Panc1 (cell line): Measurements from ENCODE around the gene SUMF1. TPM values are rescaled to one million over a fixed set of nuclear protein-coding genes. Genes with fewer than 3 reads are reported as not detected.

ENCODE experiments used
- ATAC-seq: fragments of 200-7000 bp; cut with Tn5 transposase; 2 replicates; pipeline ENCODE4 v1.9.1; 2020; ENCODE audit warnings: mild to moderate bottlenecking, moderate library complexity
- BruUV-seq: library from RNA; stranded (reverse); fragments of 400-500 nt; replicated peaks from 2 replicates; lab custom pipeline; 2021; lab: Mats Ljungman, UMichigan
- CTCF ChIA-PET: fragments of 300-600 bp; sonication (Branson Sonifier 250); formaldehyde crosslinking; loops from one replicate; lab custom pipeline; 2022; ENCODE audit warnings: antibody characterized with exemption; lab: Charles Lee
- POLR2A ChIA-PET: fragments of 300-600 bp; sonication (Branson Sonifier 250); formaldehyde crosslinking; loops from one replicate; lab custom pipeline; 2022; ENCODE audit warnings: antibody characterized with exemption; lab: Charles Lee
- DNase-seq: peaks from one replicate; pipeline ENCODE4 v3.0.0-alpha.2; 2010; ENCODE audit warnings: low read depth, low spot score
- H3K27ac ChIP-seq: 2 replicates; pipeline ENCODE4 v1.5.1; 2011; ENCODE audit warnings: mild to moderate bottlenecking, low read length, inconsistent platforms
- H3K27me3 ChIP-seq: fragments of 200-500 bp; sonication (Bioruptor generic); 2 replicates; pipeline ENCODE4 v1.6.0; 2014; ENCODE audit warnings: low read length, inconsistent platforms; ENCODE audit not compliant: control insufficient read depth, insufficient read depth
- H3K36me3 ChIP-seq: fragments of 200-500 bp; sonication (Bioruptor generic); 2 replicates; pipeline ENCODE4 v1.5.1; 2014; ENCODE audit warnings: inconsistent platforms, mild to moderate bottlenecking, low read length, moderate library complexity; ENCODE audit not compliant: control insufficient read depth, insufficient read depth
- H3K4me1 ChIP-seq: 2 replicates; pipeline ENCODE4 v1.5.1; 2011; ENCODE audit warnings: inconsistent platforms, mild to moderate bottlenecking, low read length, moderate library complexity; ENCODE audit not compliant: control insufficient read depth, insufficient read depth
- H3K4me3 ChIP-seq, 2 experiments: 2 replicates each; pipeline ENCODE4 v1.5.1; 2011 to 2012; ENCODE audit warnings: low read depth in 2 of 2, low read length in 2 of 2, mild to moderate bottlenecking in 2 of 2, inconsistent platforms in 1 of 2, moderate library complexity in 1 of 2
- H3K9me3 ChIP-seq: fragments of 200-500 bp; sonication (Bioruptor generic); 2 replicates; pipeline ENCODE4 v1.5.1; 2014; ENCODE audit warnings: low read depth, mild to moderate bottlenecking, inconsistent platforms, low read length, moderate library complexity; ENCODE audit not compliant: control insufficient read depth, insufficient read depth
- POLR2AphosphoS5 ChIP-seq: IDR thresholded peaks from 2 replicates; pipeline ENCODE4 v1.6.1; 2012; ENCODE audit warnings: mild to moderate bottlenecking, low read depth, low read length, moderate library complexity
- SIN3A ChIP-seq: IDR thresholded peaks from 2 replicates; pipeline ENCODE4 v1.6.1; 2012; ENCODE audit warnings: low read depth, mild to moderate bottlenecking, low read length, moderate library complexity, borderline replicate concordance; ENCODE audit not compliant: insufficient read depth
- TCF7L2 ChIP-seq: IDR thresholded peaks from 2 replicates; pipeline ENCODE4 v1.6.1; 2011; ENCODE audit warnings: mild to moderate bottlenecking, low read depth, low read length, inconsistent platforms
- in situ Hi-C: cut with HindIII; loops from 2 replicates; pipeline ENCODE4 v1.10.0; 2016; ENCODE audit warnings: low sequenced_read_pairs, low pct_unique_long_range_greater_than_20kb
- intact Hi-C: fragments of 100-400 bp; cut with micrococcal nuclease; formaldehyde crosslinking; loops from one replicate; pipeline ENCODE4 v1.10.0; 2022; ENCODE audit not compliant: unreplicated experiment
- total RNA-seq: library from RNA; stranded (reverse); gene quantifications from one replicate; pipeline ENCODE4 v1.2.1, GENCODE V29; 2021; ENCODE audit not compliant: unreplicated experiment
- TF ChIP-seq, protein P1 (sequence below): fragments of 450-650 bp; IDR thresholded peaks from 2 replicates; pipeline ENCODE4 v1.5.1; 2017; ENCODE audit warnings: mild to moderate bottlenecking
- TF ChIP-seq, protein P2 (sequence below), 2 experiments: IDR thresholded peaks; 2 replicates each; pipeline ENCODE4 v1.6.1; 2011 to 2012; ENCODE audit warnings: low read depth in 2 of 2, control low read depth in 1 of 2, low read length in 1 of 2, mild to moderate bottlenecking in 1 of 2, moderate library complexity in 1 of 2; ENCODE audit not compliant: insufficient read depth in 1 of 2

Gene SUMF1
- total RNA-seq, 1 experiment from 2014 or later, result 15.5 TPM

DNA sequence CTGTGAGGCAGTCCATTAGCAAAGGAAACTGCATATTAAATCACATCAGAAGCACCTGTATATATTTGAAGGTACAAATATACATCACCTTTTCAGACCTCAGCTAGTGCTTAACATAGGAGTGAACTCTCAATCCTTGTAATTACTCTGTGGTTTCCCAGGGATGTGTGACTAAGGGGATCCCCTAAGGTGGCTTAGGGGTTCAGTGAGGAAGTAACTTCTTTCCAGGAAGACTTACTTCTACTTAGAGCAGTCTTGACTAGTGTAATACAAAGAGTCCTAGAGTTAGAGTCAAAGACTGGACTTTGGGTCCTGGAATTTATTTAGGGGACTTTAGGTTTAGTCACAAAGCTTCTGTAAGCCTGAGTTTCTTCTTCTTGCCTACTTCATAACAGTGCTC, 8.7 kb upstream of the SUMF1 start:
- ATAC-seq (no peak), DNase-seq (no peak)
- CTCF ChIA-PET, result no interaction called here
- POLR2A ChIA-PET, result no interaction called here
- in situ Hi-C loops (no loop called here), intact Hi-C loops (no loop called here)
- TF ChIP-seq, protein P1, sequence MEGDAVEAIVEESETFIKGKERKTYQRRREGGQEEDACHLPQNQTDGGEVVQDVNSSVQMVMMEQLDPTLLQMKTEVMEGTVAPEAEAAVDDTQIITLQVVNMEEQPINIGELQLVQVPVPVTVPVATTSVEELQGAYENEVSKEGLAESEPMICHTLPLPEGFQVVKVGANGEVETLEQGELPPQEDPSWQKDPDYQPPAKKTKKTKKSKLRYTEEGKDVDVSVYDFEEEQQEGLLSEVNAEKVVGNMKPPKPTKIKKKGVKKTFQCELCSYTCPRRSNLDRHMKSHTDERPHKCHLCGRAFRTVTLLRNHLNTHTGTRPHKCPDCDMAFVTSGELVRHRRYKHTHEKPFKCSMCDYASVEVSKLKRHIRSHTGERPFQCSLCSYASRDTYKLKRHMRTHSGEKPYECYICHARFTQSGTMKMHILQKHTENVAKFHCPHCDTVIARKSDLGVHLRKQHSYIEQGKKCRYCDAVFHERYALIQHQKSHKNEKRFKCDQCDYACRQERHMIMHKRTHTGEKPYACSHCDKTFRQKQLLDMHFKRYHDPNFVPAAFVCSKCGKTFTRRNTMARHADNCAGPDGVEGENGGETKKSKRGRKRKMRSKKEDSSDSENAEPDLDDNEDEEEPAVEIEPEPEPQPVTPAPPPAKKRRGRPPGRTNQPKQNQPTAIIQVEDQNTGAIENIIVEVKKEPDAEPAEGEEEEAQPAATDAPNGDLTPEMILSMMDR, result no peak
- TF ChIP-seq POLR2AphosphoS5 (no peak), SIN3A (no peak), TCF7L2 (no peak)
- TF ChIP-seq, protein P2, sequence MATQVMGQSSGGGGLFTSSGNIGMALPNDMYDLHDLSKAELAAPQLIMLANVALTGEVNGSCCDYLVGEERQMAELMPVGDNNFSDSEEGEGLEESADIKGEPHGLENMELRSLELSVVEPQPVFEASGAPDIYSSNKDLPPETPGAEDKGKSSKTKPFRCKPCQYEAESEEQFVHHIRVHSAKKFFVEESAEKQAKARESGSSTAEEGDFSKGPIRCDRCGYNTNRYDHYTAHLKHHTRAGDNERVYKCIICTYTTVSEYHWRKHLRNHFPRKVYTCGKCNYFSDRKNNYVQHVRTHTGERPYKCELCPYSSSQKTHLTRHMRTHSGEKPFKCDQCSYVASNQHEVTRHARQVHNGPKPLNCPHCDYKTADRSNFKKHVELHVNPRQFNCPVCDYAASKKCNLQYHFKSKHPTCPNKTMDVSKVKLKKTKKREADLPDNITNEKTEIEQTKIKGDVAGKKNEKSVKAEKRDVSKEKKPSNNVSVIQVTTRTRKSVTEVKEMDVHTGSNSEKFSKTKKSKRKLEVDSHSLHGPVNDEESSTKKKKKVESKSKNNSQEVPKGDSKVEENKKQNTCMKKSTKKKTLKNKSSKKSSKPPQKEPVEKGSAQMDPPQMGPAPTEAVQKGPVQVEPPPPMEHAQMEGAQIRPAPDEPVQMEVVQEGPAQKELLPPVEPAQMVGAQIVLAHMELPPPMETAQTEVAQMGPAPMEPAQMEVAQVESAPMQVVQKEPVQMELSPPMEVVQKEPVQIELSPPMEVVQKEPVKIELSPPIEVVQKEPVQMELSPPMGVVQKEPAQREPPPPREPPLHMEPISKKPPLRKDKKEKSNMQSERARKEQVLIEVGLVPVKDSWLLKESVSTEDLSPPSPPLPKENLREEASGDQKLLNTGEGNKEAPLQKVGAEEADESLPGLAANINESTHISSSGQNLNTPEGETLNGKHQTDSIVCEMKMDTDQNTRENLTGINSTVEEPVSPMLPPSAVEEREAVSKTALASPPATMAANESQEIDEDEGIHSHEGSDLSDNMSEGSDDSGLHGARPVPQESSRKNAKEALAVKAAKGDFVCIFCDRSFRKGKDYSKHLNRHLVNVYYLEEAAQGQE (IDR thresholded peaks at IDR 0.05; ENCODE audit: insufficient read depth in 1 of 2, low read depth in 2 of 2, low read length in 1 of 2), result no peak
- Histone ChIP-seq H3K27me3 (no peaks in the 10 kb centered on the region), H3K9me3 (no peaks in the 10 kb centered on the region), H3K36me3 (no peaks in the 10 kb centered on the region), H3K4me3 (no peak overlapping the region), H3K27ac (no peak overlapping the region), H3K4me1 (peaks cover 6% of the 10 kb centered on the region; the same call in 1 of the 2 replicates)
- no TSS peak for BruUV-seq

DNA sequence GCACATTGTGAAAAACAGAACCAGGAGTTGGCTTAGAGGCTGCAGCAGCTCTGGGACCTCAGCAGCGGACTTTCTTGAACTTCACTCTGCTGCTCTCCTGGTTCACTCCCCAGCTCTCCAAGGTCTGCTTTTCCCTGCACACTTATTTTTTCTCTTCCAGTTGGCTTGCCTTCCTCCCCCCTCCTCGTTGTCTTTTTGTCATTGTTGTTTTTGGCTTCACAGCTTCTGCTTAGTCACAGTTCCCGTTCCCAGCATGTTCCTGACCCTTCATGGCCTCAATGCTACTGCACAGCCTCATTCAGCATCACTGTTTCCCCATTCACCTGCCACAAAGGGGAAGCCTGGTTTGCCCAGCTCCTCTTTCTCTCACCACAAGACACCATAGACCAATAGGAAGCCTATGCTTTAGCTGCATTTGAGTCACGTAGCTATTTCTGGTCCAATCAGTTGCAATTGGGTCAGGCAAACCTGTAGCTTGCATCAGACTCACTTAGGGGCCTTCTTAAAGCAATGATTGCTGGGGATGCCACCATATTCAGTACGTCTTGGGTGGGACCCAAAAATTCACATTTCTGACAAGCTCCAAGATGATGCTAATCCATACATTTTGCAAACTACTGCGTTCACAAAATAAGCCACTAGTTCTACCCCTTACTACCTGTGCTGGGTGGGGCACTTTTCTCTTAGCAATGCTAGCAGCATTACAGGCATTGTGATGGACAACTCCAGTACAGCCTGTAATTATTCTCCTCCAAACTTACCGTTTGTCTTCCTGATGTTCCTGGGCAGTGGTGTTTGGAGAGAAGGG, 7.8 kb upstream of the SUMF1 start:
- ChIA-PET CTCF (no interaction called here), POLR2A (no interaction called here)
- no peaks in the 10 kb centered on the region for H3K9me3 ChIP-seq
- BruUV-seq, result no TSS peak
- in situ Hi-C loops (no loop called here), intact Hi-C loops (no loop called here)
- no peak overlapping the region for H3K27ac ChIP-seq
- peak overlapping the region in 1 of 2 experiments; percentile 28; a peak in 2 of 4 replicates for H3K4me3 ChIP-seq
- H3K4me1 ChIP-seq, result peaks cover 6% of the 10 kb centered on the region; the same call in 1 of the 2 replicates
- DNase-seq (no peak), ATAC-seq (peak; percentile 86)
- TF ChIP-seq SIN3A (no peak), TCF7L2 (no peak), POLR2AphosphoS5 (no peak)
- TF ChIP-seq, protein P2 (IDR thresholded peaks at IDR 0.05; ENCODE audit: insufficient read depth in 1 of 2, low read depth in 2 of 2, low read length in 1 of 2), result no peak
- TF ChIP-seq, protein P1, result no peak
- H3K36me3 ChIP-seq, result no peaks in the 10 kb centered on the region
- H3K27me3 ChIP-seq, result no peaks in the 10 kb centered on the region
